Measurements from ENCODE around the gene PTPRT. TPM values are rescaled to one million over a fixed set of nuclear protein-coding genes. Genes with fewer than 3 reads are reported as not detected.

Gene PTPRT
- total RNA-seq, 1 donor = not detected

GRCh38 chr20:42098418-42098817, 1091.3 kb downstream of the PTPRT start:
- no peak for TF ChIP-seq CTCF (IDR thresholded peaks at IDR 0.05; ENCODE audit: insufficient read depth, low read depth, low read length)
- no peak overlapping the region for H3K4me3 ChIP-seq (ENCODE audit: low read depth, low read length)
- no peak for DNase-seq (ENCODE audit: low read depth)

- no peak for DNase-seq (ENCODE audit: low read depth)
- no peak overlapping the region for H3K4me3 ChIP-seq (ENCODE audit: low read depth, low read length)
- TF ChIP-seq CTCF (IDR thresholded peaks at IDR 0.05; ENCODE audit: insufficient read depth, low read depth, low read length) = no peak
These were observed 1092.0 kb downstream of the PTPRT start for GRCh38 chr20:42097741-42098140.

- H3K4me3 ChIP-seq (ENCODE audit: low read depth, low read length) = no peak overlapping the region
- no peak for TF ChIP-seq CTCF (IDR thresholded peaks at IDR 0.05; ENCODE audit: insufficient read depth, low read depth, low read length)
- DNase-seq (ENCODE audit: low read depth) = no peak
These were observed 1094.5 kb downstream of the PTPRT start for GRCh38 chr20:42095221-42095620.

- DNase-seq (ENCODE audit: low read depth) = no peak
- no peak overlapping the region for H3K4me3 ChIP-seq (ENCODE audit: low read depth, low read length)
- no peak for TF ChIP-seq CTCF (IDR thresholded peaks at IDR 0.05; ENCODE audit: insufficient read depth, low read depth, low read length)
These were observed 1095.9 kb downstream of the PTPRT start for GRCh38 chr20:42093542-42094440.

- no peak for TF ChIP-seq CTCF (IDR thresholded peaks at IDR 0.05; ENCODE audit: insufficient read depth, low read depth, low read length)
- H3K4me3 ChIP-seq (ENCODE audit: low read depth, low read length) = no peak overlapping the region
- DNase-seq (ENCODE audit: low read depth) = no peak
These were observed 1096.7 kb downstream of the PTPRT start for GRCh38 chr20:42093041-42093440.

GRCh38 chr20:42085366-42085765, 1104.3 kb downstream of the PTPRT start:
- DNase-seq (ENCODE audit: low read depth) = no peak
- no peak for TF ChIP-seq CTCF (IDR thresholded peaks at IDR 0.05; ENCODE audit: insufficient read depth, low read depth, low read length)
- H3K4me3 ChIP-seq (ENCODE audit: low read depth, low read length) = no peak overlapping the region
